LHCN-M2 (cell line): ENCODE results near the gene ANP32A. TPM values are rescaled to one million over a fixed set of nuclear protein-coding genes. Genes with fewer than 3 reads are reported as not detected.

ENCODE experiments used
- DNase-seq: peaks from one replicate; pipeline ENCODE4 v3.0.0-alpha.2; 2012; ENCODE audit warnings: low read depth
- total RNA-seq: library from RNA; depleted of rRNA; stranded (reverse); fragments of >200 nt; gene quantifications from 2 replicates; pipeline ENCODE4 v1.2.3, GENCODE V29; 2014

The ANP32A gene
- total RNA-seq, 1 experiment from 2014 or later = 86.2 TPM

- DNase-seq = no peak
Observed at GRCh38 chr15:68798346-68799094, 22.2 kb downstream of the ANP32A start.

- no peak for DNase-seq
Observed at GRCh38 chr15:68797599-68798345, 22.9 kb downstream of the ANP32A start.

- DNase-seq = peak; percentile 53
Observed at GRCh38 chr15:68797191-68797590, 23.5 kb downstream of the ANP32A start.

GRCh38 chr15:68796576-68796975 lies 24.1 kb downstream of the ANP32A start:
- no peak for DNase-seq

- peak; percentile 51 for DNase-seq
Observed at GRCh38 chr15:68795298-68795848, 25.3 kb downstream of the ANP32A start.

GRCh38 chr15:68794863-68795262 lies 25.8 kb downstream of the ANP32A start:
- no peak for DNase-seq

GRCh38 chr15:68794307-68794706 lies 26.4 kb downstream of the ANP32A start:
- DNase-seq = no peak

GRCh38 chr15:68793776-68794175 lies 26.9 kb downstream of the ANP32A start:
- no peak for DNase-seq

GRCh38 chr15:68792901-68793766 lies 27.6 kb downstream of the ANP32A start:
- no peak for DNase-seq

- no peak for DNase-seq
Observed at GRCh38 chr15:68791431-68792283, 29.0 kb downstream of the ANP32A start.

- no peak for DNase-seq
Observed at GRCh38 chr15:68790910-68791309, 29.8 kb downstream of the ANP32A start.

- no peak for DNase-seq
Observed at GRCh38 chr15:68790242-68790575, 30.5 kb downstream of the ANP32A start.

GRCh38 chr15:68789534-68790241 lies 31.0 kb downstream of the ANP32A start:
- no peak for DNase-seq

GRCh38 chr15:68789091-68789490 lies 31.6 kb downstream of the ANP32A start:
- DNase-seq = no peak

- DNase-seq = no peak
Observed at GRCh38 chr15:68788264-68788624, 32.5 kb downstream of the ANP32A start.

- no peak for DNase-seq
Observed at GRCh38 chr15:68787609-68788263, 33.0 kb downstream of the ANP32A start.

GRCh38 chr15:68786753-68787152 lies 33.9 kb downstream of the ANP32A start:
- no peak for DNase-seq

GRCh38 chr15:68785541-68785940 lies 35.2 kb downstream of the ANP32A start:
- DNase-seq = no peak

- no peak for DNase-seq
Observed at GRCh38 chr15:68784206-68784605, 36.5 kb downstream of the ANP32A start.
